ENCODE measurements around the gene NLK. TPM values are rescaled to one million over a fixed set of nuclear protein-coding genes. Genes with fewer than 3 reads are reported as not detected.

NLK gene
- total and polyA plus RNA-seq, 2 donors (not counting 1 experiment from before 2014, with no cell fraction given) = 12.7 to 24.8 TPM

DNA sequence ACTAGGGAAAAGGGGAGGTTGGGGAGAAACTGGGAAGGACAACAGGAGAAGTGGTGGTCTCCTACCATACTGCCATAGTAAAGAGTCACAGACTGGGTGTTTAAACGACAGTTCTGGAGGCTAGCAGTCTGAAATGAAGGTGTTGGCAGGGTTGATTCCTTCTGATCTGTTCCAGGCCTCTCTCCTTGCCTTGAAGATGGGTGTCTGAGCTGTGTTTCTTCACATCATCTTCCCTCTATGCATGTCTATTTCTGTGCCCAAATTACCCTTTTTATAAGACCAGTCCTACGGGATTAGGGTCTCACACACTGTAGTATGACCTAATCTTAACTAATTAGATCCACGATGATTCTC lies 196.8 kb downstream of the NLK start:
- DNase-seq = no peak

DNA sequence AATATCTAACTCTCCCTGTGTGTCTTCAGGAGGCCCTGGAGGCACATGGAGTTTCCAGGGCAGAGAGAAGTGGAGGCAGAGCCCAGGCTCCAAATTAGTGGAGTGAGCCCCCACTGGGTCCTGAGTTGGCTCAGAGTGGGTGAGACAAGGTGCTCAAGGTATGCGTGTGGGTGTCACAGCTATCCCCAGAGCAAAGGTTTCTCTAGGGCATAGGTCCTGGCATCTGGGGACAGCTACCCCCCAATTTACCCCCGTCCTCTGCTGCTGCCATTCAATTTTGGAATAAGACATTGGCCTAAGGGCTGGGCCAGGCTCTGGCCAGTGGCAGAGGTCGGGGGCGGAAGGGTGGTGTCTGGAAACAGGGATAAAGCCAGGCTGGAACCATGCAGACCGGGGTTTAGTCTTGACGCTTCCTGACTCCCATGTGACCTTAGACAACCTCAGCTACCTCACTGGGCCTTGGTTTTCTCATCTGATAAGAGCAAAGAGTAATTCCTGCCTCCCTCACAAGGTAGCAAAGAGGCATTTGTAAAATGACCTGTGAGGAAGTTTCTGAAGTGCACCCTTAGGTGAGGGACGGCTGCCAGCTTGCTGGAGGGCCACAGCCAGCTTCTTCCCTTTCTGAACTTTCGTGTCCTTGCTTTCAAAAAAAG lies 198.3 kb downstream of the NLK start:
- peaks cover 7% of the 10 kb centered on the region for H3K27me3 Mint-ChIP-seq
- ATAC-seq (ENCODE audit: low read depth) = no peak
- WGBS (ENCODE audit: insufficient coverage) = 92% methylated on average over 6 of the region's 8 CpGs
- Histone ChIP-seq H4K20me1 (ENCODE audit: control insufficient read depth, insufficient read depth, low read length, poor library complexity, severe bottlenecking) (no peaks in the 10 kb centered on the region), H3K9me3 (ENCODE audit: control extremely low read depth in 1 of 3, control insufficient read depth in 2 of 3, insufficient read depth in 1 of 3, low read length in 2 of 3) (no peaks in the 10 kb centered on the region), H3K27me3 (replicated peaks in 1 of 4; ENCODE audit: control extremely low read depth in 1 of 4, control insufficient read depth in 3 of 4, insufficient read depth in 4 of 4, low read length in 3 of 4) (no peaks in the 10 kb centered on the region), H3K4me3 (ENCODE audit: control extremely low read depth in 1 of 5, extremely low read depth in 1 of 5, insufficient read depth in 1 of 5, low read depth in 2 of 5, low read length in 4 of 5) (no peak overlapping the region), H3K79me2 (ENCODE audit: control insufficient read depth, insufficient read depth, low read length) (no peaks in the 10 kb centered on the region), H3K4me2 (replicated peaks; ENCODE audit: low read depth, low read length, poor library complexity, severe bottlenecking) (no peak overlapping the region), H3K4me1 (ENCODE audit: control insufficient read depth in 2 of 2, insufficient read depth in 2 of 2, low read length in 2 of 2) (no peaks in the 10 kb centered on the region), H3K27ac (ENCODE audit: low read length in 2 of 2) (no peak overlapping the region), H3K9ac (ENCODE audit: low read length) (no peak overlapping the region), H2AFZ (ENCODE audit: insufficient read depth, low read depth, low read length, poor library complexity, severe bottlenecking) (no peak overlapping the region), H3K36me3 (replicated peaks in 1 of 2; ENCODE audit: control extremely low read depth in 1 of 2, control insufficient read depth in 1 of 2, extremely low read depth in 1 of 2, insufficient read depth in 2 of 2, low read length in 1 of 2) (no peaks in the 10 kb centered on the region)
- H3K4me3 Mint-ChIP-seq = no peak overlapping the region
- H3K4me1 Mint-ChIP-seq = no peaks in the 10 kb centered on the region
- intact Hi-C loops (cut with micrococcal nuclease) = no loop called here
- POLR2A ChIA-PET = no interaction called here
- H3K9me3 Mint-ChIP-seq (ENCODE audit: insufficient read depth) = no peaks in the 10 kb centered on the region
- CTCF ChIA-PET = interaction anchor here (2.0 to 2.4 kb wide), 2 partner anchors 11 to 175 kb away, joined by 6 to 8 read pairs; no protein-coding TSS in a partner anchor
- H3K27ac Mint-ChIP-seq = no peak overlapping the region
- TF ChIP-seq EZH2 (IDR thresholded peaks at IDR 0.05; ENCODE audit: borderline replicate concordance, insufficient read depth, low read depth, low read length, poor library complexity, severe bottlenecking) = no peak
- TF ChIP-seq, protein P1, sequence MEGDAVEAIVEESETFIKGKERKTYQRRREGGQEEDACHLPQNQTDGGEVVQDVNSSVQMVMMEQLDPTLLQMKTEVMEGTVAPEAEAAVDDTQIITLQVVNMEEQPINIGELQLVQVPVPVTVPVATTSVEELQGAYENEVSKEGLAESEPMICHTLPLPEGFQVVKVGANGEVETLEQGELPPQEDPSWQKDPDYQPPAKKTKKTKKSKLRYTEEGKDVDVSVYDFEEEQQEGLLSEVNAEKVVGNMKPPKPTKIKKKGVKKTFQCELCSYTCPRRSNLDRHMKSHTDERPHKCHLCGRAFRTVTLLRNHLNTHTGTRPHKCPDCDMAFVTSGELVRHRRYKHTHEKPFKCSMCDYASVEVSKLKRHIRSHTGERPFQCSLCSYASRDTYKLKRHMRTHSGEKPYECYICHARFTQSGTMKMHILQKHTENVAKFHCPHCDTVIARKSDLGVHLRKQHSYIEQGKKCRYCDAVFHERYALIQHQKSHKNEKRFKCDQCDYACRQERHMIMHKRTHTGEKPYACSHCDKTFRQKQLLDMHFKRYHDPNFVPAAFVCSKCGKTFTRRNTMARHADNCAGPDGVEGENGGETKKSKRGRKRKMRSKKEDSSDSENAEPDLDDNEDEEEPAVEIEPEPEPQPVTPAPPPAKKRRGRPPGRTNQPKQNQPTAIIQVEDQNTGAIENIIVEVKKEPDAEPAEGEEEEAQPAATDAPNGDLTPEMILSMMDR (IDR thresholded peaks at IDR 0.05) = no peak
- DNase-seq = no peak

More for the DNA sequence above, 196.8 kb downstream of the NLK start:
- Mint-ChIP-seq H3K27ac (no peak overlapping the region), H3K4me1 (no peaks in the 10 kb centered on the region), H3K4me3 (no peak overlapping the region), H3K27me3 (peaks cover 12% of the 10 kb centered on the region), H3K9me3 (ENCODE audit: insufficient read depth) (no peaks in the 10 kb centered on the region)
- Histone ChIP-seq H3K4me1 (ENCODE audit: control insufficient read depth in 2 of 2, insufficient read depth in 2 of 2, low read length in 2 of 2) (no peaks in the 10 kb centered on the region), H4K20me1 (ENCODE audit: control insufficient read depth, insufficient read depth, low read length, poor library complexity, severe bottlenecking) (no peaks in the 10 kb centered on the region), H3K79me2 (ENCODE audit: control insufficient read depth, insufficient read depth, low read length) (no peaks in the 10 kb centered on the region), H3K36me3 (replicated peaks in 1 of 2; ENCODE audit: control extremely low read depth in 1 of 2, control insufficient read depth in 1 of 2, extremely low read depth in 1 of 2, insufficient read depth in 2 of 2, low read length in 1 of 2) (no peaks in the 10 kb centered on the region), H3K4me3 (ENCODE audit: control extremely low read depth in 1 of 5, extremely low read depth in 1 of 5, insufficient read depth in 1 of 5, low read depth in 2 of 5, low read length in 4 of 5) (no peak overlapping the region), H3K27me3 (replicated peaks in 1 of 4; ENCODE audit: control extremely low read depth in 1 of 4, control insufficient read depth in 3 of 4, insufficient read depth in 4 of 4, low read length in 3 of 4) (no peaks in the 10 kb centered on the region), H3K9me3 (ENCODE audit: control extremely low read depth in 1 of 3, control insufficient read depth in 2 of 3, insufficient read depth in 1 of 3, low read length in 2 of 3) (no peaks in the 10 kb centered on the region), H3K9ac (ENCODE audit: low read length) (no peak overlapping the region), H3K4me2 (replicated peaks; ENCODE audit: low read depth, low read length, poor library complexity, severe bottlenecking) (no peak overlapping the region), H3K27ac (ENCODE audit: low read length in 2 of 2) (no peak overlapping the region), H2AFZ (ENCODE audit: insufficient read depth, low read depth, low read length, poor library complexity, severe bottlenecking) (no peak overlapping the region)
- ATAC-seq (ENCODE audit: low read depth) = no peak
- no peak for TF ChIP-seq EZH2 (IDR thresholded peaks at IDR 0.05; ENCODE audit: borderline replicate concordance, insufficient read depth, low read depth, low read length, poor library complexity, severe bottlenecking)
- TF ChIP-seq, protein P1 (IDR thresholded peaks at IDR 0.05) = no peak
- 92% methylated on average over 2 of the region's 3 CpGs for WGBS (ENCODE audit: insufficient coverage)
- intact Hi-C loops (cut with micrococcal nuclease) = no loop called here
- POLR2A ChIA-PET = no interaction called here
- CTCF ChIA-PET = interaction anchor here (0.6 to 2.4 kb wide), 3 partner anchors 13 to 177 kb away, joined by 3 to 8 read pairs (median 6); no protein-coding TSS in a partner anchor

All from B cell (primary cell).